CD4-positive, alpha-beta T cell treated with Interleukin-6 at 100 ng/mL for 8 hours (primary cell): ENCODE results near the gene PALD1.

ENCODE experiments used
- DNase-seq: peaks from one replicate; pipeline ENCODE4 v3.0.0-alpha.2; 2020; ENCODE audit warnings: mixed read lengths, low spot score

Gene PALD1

DNA sequence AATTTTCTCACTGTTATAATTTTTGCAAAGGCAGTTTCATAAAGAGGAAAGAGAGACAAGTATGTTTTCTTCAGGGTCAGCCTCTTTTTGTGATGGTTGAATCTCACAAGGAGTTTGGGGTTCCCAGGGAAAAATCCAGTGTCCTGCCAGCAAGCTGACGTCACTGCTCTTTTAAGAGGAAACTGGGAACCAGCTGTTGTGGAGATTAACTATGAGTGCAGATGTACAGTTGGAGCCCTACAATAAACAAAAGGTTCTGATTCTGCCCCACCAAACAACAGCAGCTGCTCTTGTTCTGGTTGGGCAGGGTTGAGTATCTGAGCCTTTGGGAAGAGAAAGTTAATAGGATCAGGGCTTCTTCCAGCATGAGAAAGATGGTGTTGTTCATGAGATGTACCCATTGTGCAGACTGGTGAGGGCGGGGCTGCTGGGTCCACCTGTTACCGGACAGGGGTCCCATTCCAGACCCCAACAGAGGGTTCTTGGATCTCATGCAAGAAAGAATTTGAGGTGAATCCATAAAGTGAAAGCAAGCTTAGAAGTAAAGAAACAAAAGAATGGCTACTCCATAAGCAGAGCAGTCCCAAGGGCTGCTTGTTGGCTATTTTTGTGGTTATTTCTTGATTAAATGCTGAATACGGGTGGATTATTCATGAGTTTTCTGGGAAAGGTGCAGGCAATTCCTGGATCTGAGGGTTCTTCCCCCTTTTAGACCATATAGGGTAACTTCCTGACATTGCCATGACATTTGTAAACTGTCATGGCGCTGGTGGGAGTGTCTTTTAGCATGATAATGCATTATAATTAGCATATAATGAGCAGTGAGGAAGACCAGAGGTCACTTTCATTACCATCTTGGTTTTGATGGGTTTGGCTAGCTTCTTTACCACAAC, 111.4 kb downstream of the PALD1 start:
- no peak for DNase-seq

DNA sequence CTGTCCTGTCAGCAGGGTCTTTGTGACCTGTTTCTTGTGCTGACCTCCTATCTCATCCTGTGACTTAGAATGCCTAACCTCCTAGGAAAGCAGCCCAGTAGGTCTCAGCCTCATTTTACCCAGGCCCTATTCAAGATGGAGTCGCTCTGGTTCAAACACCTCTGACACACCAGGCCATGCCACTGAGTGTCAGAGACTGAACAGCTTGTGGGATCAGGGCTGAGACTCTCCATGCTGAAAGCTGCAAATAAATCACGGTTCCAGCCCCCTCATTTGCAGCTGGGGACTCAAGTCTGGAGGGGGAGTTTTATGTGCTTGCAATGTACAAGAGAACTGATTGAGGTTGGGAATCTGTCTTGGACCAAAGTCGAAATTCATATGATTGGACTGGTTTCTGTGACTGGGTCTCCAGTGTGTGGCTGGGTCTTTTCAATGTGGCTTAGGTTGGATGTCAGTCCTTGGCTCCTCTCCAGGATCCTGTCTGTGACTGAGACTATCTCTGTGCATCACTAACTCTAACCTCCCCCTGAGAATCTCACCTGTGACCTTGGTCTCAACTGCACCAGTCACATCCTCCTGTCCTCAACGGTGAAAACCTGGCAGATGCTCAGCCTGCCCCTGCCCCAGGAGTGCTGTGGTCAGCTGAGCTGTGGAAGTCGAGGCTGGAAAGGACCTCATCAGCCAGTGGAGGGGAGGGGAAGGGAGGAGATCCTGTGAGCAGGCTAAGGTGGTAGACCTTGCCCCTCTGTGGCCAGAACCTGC, 112.3 kb downstream of the PALD1 start:
- no peak for DNase-seq

DNA sequence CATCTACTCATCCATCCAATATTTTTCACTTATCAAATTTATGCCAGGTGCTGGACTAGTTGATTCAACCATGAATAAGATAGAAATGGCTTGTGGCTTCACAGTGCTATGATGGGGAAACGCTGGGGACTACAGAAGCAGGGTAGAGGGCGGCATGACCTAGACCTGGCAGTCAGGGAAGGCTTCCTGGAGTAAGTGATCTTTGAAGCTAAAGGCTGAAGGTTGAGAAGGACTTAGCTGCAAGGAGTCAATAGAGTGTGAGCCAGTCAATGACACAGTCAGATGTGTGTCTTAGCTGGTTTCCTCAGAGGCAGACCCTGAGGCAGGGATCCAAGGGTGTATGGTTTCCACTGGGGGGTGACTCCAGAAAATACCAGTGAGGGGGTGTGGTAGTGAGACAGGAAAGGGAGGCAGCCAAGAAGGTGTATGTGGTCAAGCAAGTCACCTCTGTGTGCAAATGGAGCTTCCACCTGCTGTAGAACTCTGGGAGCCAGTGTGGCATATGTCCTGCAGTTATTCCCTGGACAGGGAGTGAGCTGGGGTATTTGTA, 113.7 kb downstream of the PALD1 start:
- DNase-seq, result no peak

GRCh38 chr10:70592746-70593512, 114.4 kb downstream of the PALD1 start:
- no peak for DNase-seq

DNA sequence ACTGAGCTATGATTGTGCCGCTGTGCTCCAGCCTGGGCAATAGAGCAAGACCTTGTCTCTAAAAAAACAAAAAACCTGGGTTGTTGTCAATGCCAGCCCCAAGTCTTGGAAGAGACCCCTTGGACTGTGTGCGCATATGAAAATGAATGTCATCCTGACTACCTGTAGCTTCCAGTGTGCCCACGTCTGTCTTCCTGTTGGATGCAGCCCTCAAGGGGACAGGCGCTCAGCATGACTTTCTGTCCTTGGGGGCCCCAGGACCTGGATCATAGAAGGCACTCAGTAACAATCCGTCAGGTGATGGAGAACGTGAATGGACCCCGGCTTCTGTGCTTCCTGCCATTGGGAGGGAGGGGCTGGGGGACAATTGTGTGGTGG, 114.9 kb downstream of the PALD1 start:
- DNase-seq, result no peak

- no peak for DNase-seq
Measured at GRCh38 chr10:70594161-70594560, 115.6 kb downstream of the PALD1 start.

DNA sequence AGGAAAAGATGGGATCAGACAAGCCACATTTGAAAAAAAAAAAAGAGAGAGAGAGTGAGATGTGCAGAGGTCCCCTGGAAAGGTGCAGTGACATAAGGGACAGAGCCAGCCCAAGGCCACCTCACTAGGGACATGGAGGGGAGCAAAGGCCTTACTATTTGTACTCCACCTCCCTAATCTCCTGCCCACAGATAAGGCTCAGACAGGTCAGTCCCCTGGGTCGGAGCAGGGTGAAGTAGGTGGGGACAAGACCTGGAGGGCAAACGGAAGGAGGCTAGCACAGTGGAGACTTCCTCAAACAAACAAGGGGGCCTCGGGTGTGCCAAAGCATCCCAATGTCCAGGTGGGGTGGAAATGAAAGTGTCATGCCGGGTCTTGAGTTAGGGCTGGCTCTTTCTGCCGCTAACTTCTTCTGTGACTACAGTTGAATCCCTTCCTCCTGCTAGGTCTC, 117.0 kb downstream of the PALD1 start:
- DNase-seq, result no peak

GRCh38 chr10:70596110-70596798, 117.7 kb downstream of the PALD1 start:
- DNase-seq, result no peak

- DNase-seq, result no peak
Measured at GRCh38 chr10:70596860-70597809, 118.6 kb downstream of the PALD1 start.

GRCh38 chr10:70597856-70598815, 119.6 kb downstream of the PALD1 start:
- DNase-seq, result no peak

GRCh38 chr10:70598857-70599295, 120.3 kb downstream of the PALD1 start:
- DNase-seq, result no peak

DNA sequence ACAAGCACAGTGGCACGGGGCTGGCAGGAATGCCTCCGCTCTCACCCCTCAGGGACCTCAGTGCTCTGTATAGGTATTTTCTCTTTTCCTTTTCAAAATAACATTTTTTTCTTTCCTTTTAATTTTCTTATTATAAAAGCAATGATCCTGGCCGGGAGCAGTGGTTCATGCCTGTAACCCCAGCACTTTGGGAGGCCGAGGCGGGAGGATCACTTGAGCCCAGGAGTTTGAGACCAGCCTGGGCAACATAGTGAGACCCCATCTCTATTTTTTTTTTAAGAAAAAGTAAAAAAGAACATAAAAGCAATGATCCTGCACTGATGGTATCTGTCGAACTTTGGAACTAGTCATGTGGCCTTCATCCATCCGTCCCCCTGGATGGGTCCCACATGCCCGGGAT, 120.8 kb downstream of the PALD1 start:
- DNase-seq, result no peak

DNA sequence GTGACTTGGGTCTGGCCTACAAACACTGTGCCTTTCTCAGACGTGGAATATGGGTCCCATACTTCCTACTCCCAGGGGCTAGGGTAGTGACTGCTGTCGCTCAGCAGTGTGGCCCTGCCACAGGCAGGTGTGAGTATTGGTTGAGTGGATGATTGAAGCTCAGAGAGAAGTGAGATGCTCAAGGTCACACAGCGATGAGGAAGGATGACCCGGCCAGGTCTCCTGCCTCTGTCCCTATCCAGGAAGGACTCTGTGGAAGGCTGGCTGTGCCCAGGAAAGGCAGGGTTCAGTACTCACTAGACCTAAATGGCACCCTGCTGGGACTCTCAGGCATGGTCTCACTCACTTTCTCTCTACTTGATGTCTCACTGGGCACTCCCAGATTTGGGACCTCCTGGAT, 121.2 kb downstream of the PALD1 start:
- DNase-seq, result no peak

GRCh38 chr10:70600512-70601395, 122.2 kb downstream of the PALD1 start:
- no peak for DNase-seq

GRCh38 chr10:70601746-70602145, 123.2 kb downstream of the PALD1 start:
- no peak for DNase-seq

- DNase-seq, result peak; percentile 80
Measured at GRCh38 chr10:70602665-70603448, 124.3 kb downstream of the PALD1 start, which contains the start of gene PRF1. PRF1 (minus strand) TSS chr10:70602741; CDS start chr10:70600902, 1,839 bp downstream.

DNA sequence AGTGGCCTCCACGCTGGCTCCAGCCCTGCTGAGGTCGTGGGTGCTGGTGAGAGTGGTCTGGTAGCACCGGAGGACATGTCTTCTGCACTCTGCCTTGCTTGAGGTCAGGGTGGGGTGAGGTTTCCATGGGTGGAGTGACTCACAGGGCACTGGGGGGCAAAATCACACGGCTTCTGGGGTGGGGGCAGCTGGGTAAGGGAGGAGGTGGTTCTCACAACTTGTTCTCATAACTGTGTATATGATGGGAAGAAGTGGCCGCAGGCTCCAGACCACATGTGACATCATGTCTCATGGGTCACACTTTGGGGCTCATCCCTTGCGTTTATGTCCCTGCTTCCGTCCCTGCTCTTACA, 124.9 kb downstream of the PALD1 start:
- peak; percentile 9 for DNase-seq
